ENCODE data around the gene FAM53A.
"Not testable (repeated sequence)": the region's sequence is repeated elsewhere in the genome, so short reads cannot be mapped to it uniquely, and the experiment has no call there.

The FAM53A gene

DNA sequence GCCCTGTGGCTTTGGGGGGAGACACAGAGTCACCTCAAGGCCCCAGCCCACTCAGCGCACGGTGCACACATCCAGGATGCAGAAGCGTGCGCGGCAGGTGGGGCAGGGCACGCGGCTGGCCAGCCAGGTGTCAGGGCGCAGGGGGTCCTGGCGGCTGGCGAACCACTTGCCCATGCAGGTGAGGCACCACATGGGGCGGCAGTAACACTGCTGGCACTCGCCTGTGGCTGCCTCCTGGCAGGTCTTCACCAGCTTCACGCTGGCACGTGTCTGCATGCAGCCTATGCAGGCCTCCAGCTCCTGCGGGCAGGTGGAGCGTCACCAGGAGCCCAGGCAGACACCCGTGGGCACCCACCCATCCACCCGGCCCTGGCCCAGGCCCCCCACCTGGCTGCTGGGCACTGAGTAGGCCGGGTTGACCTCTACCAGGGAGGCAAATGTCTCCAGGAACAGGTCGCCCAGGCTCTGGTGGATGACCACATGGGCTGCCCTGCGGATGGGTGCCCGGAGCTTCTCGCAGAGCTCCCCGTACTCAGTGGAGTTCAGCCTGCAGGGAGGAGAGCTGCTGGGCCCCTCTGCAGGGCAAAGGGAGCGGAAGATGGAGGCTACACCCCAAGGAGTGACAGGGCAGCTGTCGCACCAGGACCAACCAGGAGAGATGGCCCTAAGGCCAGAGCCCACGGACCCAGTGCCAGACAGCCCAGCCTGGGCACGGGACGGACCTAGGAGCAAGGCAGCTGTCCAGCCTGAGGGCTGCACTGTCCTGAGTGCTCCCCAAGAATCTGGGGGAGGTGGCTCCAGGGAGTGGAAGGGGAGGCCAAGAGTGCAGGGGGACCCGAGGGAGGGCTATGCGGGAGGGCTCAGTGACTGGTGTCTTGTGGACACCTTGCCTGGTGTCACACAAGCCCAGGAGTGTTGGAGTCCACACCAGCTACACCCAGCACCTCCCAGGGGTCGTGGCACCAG lies 33.3 kb upstream of the FAM53A start:
- no peak for ATAC-seq

DNA sequence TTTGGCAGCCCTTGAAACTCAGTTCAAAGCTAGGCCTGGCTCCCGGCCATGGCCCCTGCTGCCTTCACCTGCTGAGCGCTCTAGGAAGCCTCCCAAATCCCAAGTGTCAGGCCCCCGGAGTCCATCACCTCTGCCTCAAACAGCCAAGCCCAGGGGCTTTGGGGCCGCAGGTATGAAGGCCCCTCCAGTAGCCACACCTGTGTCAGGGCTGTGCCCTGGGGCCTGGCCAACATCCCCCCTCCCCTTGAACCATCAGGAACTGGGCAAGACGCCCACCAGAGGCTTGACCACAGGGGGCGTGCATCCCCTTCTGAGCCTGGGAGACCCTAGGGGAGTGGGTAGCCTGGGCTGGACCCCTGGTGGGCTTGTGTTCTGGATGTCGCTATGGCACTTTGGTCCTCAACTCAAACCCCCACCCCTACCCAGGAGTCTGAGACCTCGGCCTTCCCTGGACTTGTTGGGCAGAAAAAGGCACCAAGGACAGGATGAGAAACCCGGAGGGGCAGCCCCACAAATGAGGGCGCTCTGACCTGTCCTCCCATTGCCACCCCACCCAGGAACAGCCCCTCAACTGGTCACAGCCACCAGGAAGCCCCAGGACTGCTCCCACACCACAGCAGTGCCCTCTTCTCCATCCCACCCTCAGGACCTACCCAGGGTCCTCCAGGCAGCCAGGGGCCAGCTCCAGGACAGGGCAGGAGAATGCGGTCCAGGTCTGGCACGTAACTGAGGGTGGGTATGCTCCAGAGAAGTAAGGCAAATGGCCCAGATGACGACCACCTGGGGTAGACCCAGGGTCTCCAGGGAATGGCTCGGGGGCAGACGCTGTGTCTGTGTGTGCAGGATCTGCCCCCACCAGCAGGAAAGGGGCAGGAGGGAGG lies 32.2 kb upstream of the FAM53A start:
- no peak for ATAC-seq

DNA sequence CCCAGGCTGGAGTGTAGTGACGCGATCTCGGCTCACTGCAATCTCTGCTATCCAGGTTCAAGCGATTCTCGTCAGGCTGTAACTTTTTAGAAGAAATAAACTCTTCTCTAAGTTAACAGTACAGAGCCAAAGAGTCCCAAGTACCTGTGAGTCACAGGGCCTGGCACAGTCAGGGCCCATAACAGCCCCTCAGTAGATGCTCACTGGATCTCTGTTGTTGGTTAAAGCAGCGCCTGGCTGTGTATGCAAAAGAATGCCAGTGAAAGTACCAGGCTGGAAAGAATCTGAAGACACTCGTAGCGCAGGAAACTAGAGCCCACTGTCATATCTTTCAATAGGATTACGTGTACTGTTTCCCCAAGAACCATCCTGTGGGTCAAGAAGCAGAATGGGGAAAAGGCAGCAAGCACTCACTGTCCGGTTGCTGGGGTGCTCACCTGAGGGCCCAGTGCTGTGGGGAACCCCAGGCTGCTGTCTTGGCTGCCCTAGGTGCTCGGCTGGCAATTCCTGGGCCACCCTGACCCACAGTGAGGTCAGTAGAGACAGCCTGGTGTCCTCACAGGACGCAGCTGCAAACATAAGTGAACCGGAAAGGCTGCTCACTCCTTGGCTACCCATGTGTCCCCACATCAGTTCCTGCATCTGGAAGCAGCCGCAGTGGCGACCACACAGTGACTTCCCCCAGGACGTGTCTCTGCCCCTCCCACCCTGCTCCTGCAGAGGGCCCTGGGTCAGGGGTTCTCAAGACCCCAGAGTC lies 31.1 kb upstream of the FAM53A start:
- ATAC-seq: no peak

DNA sequence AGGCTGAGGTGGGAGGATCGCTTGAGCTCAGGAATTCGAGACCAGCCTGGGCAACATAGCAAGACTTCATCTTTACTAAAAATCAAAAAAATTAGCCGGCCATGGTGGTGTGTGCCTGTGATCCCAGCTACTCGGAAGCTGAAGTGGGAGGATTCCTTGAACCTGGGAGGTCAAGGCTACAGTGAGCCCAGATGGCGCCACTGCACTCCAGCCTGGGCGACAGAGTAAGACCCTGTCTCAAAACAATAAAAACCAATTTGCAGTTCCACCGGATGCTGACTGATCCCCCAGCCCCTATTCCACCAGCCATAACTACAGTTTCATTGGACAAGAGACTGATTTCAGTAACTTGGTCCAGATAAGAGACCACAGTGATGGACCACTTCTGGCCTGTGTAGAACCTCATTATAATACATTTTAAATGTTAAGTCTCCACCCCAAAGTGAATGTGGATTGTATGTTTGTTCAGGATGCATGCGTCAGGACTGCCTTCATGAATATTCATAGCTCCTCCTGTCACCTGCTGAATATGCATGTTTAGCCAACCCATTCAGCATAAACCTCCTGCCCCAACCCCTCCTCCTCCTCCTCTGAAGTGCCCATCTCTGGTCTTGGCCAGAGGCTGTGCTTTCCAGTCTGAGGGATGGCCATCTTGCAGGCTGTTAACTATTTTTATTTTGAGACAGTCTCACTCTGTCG lies 30.3 kb upstream of the FAM53A start:
- no peak for ATAC-seq

DNA sequence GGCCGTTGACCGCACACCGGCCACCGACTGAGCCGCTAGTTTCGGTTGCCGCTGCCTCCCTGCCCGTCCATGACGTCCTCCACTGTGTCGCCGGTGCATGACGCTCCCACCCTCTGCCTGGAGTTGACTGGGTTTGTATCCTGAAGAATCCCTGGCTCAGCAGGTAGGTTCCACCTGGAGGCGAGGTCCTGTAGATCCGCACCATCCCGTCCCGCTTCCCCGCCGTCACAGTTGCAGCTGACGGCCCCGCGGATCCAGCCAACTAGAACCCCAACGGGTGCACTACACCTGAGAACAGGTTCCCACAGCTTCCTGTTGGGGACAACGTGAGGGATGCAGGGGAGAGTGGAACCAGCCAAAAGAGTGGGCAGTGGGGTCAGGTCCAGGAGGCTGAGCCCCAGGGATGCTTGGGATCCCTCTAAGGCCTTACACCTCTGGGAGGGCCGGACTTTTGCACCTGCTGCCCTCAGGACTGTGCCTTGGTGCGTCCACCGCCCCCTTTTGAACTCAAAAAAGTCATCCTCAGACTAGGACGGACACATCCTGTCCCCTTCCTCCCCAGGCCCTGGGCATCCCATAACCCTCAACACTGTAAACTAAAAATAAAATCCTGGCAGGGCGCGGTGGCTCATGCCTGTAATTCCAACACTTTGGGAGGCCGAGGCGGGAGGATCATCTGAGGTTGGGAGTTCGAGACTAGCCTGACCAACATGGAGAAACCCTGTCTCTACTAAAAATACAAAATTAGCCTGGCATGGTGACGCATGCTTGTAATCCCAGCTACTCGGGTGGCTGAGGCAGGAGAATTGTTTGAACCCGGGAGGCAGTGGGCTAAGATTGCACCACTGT lies 29.1 kb upstream of the FAM53A start:
- ATAC-seq: peak; percentile 1 to 2

DNA sequence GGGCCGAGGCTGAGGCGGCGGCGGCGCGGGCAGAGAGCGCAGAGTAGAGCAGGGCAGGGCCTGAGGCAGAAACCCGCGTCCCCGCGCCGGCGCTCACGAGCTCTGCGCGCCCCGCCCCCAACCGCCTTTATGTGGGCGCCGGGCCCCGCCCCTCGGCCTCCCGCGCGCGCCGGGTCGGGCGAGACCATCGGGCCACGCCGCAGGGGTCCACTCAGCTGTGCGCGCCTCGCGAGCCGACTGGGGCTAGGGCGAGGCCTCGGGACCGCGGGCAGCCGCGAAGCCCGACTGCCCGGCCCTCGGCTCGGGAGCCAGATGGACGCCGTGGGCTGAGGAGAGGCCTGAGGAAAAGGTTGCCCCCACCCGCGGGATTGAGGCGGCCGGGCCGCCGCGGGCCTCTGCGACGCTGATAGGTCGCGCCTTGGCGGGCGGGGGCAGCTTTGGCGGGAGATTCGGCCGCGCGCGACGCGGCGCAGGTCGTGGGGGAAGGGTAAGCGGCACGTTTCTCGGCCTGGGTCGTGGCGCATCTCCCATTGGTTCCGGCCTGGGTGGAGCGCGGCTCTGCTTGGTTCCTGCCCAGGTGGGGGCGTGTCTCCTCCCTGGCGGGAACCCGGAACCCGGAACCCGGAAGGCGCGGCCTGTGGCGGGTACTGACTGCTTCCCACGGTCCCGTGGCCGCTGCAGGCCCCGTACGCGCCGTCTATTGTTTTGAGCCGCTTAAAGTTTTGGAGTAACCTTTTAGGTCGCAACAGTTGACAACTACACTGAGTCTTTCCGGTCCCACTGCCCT lies 28.3 kb upstream of the FAM53A start, which contains the start of gene SLBP:
Gene SLBP (minus strand): TSS at position 104 of the 787 bp plus-strand sequence. CDS start 131 bp downstream, outside the sequence.
- ATAC-seq: peak; percentile 91 to 92

DNA sequence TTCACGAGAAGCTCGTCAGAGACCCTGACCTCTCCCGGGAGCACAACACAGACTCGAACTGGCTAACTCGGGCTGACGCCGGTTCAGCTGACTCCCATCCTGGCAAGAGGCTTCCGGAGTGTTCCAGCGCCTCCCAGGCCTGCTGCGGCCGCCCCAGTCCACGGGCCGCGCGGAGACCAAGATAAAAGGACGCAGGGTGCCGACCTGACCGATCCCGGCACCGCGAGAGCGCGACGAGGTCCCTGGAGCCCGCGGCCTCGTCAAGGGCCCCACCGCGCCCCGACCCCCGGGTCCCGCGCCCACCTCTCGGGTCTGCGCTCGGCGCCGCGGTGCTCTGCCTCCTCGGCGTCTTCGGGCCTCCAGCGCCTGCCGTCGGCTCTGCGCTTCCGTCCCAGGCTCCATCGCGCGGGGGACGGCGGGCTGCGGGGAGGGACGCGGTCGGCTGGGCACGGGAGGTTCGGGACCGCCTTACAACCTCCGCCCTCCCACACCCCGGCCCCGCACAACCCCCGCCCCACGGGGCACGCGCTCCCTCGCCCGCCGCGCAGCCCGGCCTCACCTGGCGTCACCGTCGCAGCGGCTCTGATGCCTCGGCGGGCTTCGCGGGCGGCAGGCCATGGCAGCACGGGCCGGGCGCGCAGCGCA lies 27.6 kb upstream of the FAM53A start:
- ATAC-seq: peak; percentile 21 to 26

DNA sequence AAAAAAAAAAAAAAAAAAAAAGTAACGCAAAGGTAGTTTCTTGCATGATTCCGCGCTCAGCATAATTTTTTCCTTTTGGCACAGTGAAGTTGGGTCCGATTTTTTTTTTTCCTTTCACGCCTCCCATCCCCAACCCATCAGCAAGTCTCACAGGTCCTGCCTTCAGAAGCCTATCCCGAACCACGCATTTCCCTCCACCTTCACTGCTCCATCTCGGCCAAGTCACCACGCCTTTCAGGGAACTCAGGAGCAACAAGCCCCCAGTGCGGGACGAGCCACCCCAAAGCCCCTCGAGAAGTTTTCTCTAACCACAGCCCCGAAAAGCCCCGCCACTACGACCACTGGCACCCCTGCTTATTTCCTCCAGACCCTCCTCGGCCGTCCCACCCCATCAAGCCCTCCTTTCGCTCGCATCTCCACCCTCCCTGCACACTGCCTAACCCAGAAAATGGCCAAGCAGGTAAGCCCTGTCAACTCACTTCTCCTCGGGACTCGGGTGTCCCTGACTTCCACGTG lies 27.0 kb upstream of the FAM53A start:
- ATAC-seq: no peak

DNA sequence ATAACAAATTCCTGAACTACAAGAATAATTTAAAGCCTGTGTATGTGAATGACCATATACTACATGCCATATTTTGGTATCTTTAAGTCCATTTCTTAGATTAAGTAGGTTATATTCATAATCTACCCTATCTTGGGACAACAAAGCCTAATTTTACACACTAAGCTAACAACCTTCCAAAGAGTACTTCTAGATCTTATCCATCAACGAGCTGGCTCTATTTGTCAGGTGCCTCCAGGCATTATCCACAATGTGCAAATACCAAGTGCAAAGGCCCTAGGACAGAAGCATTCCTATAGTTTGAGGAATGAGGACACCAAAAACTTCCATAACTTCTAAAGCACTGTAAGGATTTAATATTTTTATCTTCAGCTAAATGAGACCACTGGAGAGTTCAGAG lies 24.5 kb upstream of the FAM53A start:
- ATAC-seq: no peak

DNA sequence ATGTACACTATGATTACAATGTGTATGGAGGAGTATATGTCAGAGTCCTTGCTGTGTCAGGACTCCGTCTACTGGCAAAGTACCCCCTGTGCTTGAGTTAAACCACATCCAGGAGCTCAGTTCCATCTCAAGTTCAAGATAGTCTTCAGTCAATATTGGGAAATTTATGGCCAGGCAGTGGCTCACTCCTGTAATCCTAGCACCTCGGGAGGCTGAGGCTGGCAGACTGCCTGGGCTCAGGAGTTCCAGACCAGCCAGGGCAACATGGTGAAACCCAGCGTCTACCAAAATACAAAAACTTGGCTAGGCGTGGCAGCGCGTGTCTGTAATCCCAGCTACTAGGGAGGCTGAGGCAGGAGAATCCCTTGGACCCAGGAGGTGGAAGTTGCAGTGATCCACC lies 22.2 kb upstream of the FAM53A start:
- ATAC-seq: no peak

DNA sequence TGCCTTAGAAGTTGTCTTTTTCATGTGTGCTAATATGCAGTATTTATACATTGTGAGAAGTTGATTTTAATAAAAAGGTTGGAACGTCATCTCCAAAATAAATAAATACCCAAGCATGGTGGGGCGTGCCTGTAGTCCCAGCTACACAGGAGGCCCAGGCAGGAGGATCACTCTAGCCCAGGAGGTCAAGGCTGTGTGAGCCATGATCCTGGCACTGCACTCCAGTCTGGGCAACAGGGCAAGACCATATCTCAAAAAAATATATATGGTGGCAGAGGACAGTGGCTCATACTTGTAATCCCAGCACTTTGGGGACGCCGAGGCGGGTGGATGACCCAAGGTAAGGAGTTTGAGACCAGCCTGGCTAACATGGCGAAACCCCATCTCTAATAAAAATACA lies 21.6 kb upstream of the FAM53A start:
- ATAC-seq: no peak

DNA sequence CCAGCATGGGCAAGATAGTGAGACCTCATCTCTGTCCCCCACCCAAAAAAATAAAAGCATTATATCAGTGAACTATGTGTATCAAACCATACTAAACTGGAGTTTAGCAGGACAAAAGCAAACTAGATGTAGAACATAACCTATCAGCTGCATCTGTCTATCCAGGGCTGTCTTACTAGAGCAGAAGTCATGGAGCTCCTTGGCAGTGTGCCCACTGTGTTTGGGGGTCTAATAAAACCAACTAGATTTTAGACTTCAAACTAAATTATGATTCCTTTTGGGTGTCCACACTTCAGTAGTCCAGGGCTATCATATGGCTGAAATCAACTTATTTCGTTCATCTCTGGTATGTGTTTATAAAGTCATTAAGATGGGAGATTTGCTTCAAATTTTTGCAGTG lies 19.8 kb upstream of the FAM53A start:
- ATAC-seq: no peak

DNA sequence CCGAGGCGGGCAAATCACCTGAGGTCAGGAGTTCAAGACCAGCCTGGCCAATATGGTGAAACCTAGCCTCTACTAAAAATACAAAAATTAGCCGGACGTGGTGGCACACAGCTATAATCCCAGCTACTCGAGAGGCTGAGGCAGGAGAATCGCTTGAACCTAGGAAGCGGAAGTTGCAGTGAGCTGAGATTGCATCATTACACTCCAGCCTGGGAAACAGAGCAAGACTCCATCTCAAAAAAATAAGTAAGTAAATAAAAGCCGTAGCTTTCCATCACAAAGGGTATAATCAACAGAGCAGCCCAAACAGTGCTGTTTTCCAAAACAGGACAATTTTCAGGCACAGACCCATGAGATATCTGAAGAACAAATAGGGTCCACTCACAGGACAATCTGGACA lies 17.6 kb upstream of the FAM53A start:
- ATAC-seq: not testable (repeated sequence)

DNA sequence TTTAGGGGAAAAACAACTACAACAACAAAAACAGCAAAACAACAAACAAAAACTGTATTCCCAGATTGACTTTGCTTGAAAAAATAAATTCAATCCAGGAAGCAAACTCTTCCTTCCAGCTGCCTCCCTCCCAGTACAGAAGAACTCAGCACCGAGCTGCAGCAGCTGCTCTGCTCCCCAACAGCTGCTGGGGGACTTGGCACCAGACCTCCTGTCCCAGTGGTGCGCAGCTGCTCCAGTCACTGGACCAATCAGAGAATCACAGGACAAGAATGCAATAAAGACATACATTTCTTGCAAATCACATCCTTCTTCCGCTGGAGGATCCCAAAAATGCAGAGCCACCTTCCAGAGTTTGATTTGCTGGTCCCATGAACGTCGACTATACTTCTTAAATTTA lies 11.8 kb upstream of the FAM53A start:
- no peak for ATAC-seq

DNA sequence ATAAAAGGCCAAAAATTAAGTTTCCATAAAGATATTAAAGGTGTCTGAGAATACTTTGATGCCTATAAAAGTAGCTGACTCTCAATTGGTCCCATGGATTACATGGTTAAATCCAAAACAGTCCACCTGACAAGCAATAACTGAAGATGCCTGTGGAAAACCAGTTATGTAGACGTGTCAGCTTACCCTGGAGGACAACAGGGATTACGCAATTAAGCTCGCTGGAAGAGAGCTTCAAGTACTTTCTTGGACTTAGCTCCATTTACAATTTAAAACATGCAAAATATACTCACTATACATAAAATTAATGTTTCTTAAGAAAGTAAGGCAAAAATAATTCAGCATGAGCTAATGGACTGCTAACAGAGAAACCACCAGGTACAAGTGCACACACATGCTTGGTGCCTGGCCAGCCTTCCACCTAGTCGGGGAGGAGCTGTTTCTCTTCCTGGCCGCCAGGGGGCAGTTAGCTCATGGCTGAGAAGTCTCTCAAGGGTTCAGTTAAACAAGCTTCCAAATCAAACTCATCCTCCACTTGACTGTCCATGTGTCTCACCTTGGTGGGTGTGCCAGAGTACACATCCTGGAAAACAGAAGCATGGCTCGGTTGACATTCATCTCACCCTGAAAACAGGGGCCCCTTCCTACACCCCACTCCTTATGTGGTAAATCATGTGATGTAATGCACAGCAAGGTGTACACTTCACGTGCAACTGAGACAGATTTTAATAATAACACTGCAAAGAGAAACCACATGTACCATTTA lies 9.2 kb upstream of the FAM53A start:
- peak; percentile 92 to 93 for ATAC-seq

DNA sequence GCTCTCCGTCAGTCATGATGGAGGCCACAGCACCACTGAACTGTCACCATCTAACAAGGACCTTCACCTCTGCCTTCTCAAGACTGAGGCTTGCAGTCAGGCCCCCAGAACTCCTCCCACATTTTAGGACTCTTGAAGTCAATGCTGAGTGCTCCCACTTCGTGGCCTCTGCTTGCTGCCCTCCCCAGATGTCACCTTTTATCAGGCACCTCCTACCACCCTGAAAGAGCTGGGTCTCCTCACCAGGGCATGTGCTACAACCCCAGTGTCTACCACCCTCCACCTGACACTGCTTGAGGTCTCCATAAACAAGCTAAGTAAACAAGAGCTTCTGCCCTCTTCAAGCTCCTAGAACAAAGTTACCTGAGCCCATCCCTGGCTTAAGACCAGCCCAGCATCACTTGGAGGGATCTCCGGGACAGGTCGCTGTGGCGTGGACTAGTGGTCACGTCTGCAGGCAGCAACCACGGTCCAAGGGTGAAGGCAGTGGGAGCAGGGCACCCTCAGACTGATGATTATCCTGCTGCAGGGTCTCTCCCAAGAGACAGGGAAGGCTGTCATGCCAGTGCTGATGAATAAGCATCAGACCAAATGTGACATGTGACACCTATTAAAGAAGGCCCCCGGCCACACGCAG lies 7.7 kb upstream of the FAM53A start:
- ATAC-seq: no peak

DNA sequence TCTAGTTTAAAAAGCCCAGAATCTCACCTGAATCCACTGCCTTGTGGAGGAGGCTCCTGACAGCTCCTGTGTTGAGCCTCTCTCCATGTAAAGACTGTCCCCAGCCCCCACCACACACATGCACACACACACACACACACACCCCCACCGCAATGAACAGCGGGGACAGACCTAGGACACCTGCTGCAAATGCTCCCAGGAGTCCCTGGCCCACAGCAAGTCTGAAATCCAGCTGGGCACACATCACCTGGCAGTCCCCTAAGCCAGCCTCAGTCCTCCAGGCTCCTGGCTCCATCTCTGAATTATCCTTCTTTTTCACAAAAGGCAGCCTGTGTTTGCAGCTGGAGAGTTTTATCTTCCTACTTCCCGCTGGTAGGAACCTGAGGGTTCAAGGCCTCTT lies 6.6 kb upstream of the FAM53A start:
- ATAC-seq: no peak

DNA sequence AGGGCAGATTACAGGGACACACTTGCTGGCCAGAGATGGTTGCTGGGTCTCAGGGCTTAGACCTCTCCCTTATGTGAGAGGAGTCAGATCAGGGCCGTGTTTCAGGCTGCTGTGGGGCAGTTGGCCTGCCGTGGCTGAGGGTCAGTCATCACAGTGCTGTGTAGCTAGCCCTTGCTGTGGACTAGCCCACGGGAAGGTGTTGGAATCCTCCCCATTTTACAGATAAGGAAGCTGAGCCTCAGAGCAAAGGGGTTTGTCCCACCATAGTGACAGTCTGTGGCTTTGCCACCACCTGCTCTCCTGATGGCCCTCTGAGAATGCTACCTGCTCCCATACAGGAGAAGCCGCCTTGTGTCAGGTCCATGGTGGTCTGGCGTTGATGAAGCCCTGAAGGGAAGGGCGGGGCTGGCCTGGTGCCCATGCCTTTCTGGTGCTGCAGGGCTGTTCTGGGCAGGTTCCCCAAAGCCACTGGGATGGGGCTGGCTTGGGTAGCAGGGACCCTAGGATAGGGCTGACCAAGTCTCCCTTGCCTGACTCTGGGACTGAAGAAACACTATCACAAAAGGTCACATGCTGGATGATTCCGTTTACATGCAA lies 2.4 kb upstream of the FAM53A start:
- ATAC-seq: no peak
